DND-41 (cell line): ENCODE data around the gene ADRA1B.

Experiments
- ATAC-seq: fragments of 200-7000 bp; cut with Tn5 transposase; 3 replicates; pipeline ENCODE4 v1.9.1; 2021; ENCODE audit warnings: low read depth; ENCODE audit not compliant: insufficient read depth
- DNase-seq: peaks from one replicate; pipeline ENCODE4 v3.0.0-alpha.2; 2020
- H2AFZ ChIP-seq: 2 replicates; pipeline ENCODE4 v1.6.0; 2012; ENCODE audit warnings: low read depth, low read length
- H3K27ac ChIP-seq: 2 replicates; pipeline ENCODE4 v1.5.1; 2012; ENCODE audit warnings: low read length, inconsistent platforms
- H3K27me3 ChIP-seq: fragments of 200-600 bp; sonication (generic); 2 replicates; pipeline ENCODE4 v1.6.0; 2012; ENCODE audit warnings: low read length, mild to moderate bottlenecking, inconsistent platforms; ENCODE audit not compliant: insufficient read depth, poor library complexity
- H3K36me3 ChIP-seq: 2 replicates; pipeline ENCODE4 v1.5.1; 2012; ENCODE audit warnings: low read length, inconsistent platforms; ENCODE audit not compliant: insufficient read depth
- H3K4me1 ChIP-seq: 2 replicates; pipeline ENCODE4 v1.5.1; 2012; ENCODE audit warnings: mild to moderate bottlenecking, low read length; ENCODE audit not compliant: insufficient read depth
- H3K4me2 ChIP-seq: 2 replicates; pipeline ENCODE4 v1.6.0; 2012; ENCODE audit warnings: mild to moderate bottlenecking, moderate library complexity, low read length, inconsistent platforms; ENCODE audit not compliant: insufficient read depth
- H3K4me3 ChIP-seq, 2 experiments: fragments of 200-600 bp in 1 of 2; shearing (Covaris generic) in 1 of 2; 2 replicates each; pipeline ENCODE4 v1.5.1; 2012 to 2016; ENCODE audit warnings: inconsistent platforms in 2 of 2, low read length in 2 of 2, mild to moderate bottlenecking in 2 of 2, low read depth in 1 of 2, moderate library complexity in 1 of 2
- H3K79me2 ChIP-seq: 2 replicates; pipeline ENCODE4 v1.6.0; 2012; ENCODE audit warnings: low read length, inconsistent platforms; ENCODE audit not compliant: insufficient read depth
- H3K9ac ChIP-seq: 2 replicates; pipeline ENCODE4 v1.6.0; 2012; ENCODE audit warnings: low read depth, mild to moderate bottlenecking, inconsistent platforms, low read length, moderate library complexity
- H3K9me3 ChIP-seq: 2 replicates; pipeline ENCODE4 v1.5.1; 2012; ENCODE audit warnings: low read length, moderate library complexity, mild to moderate bottlenecking, inconsistent platforms; ENCODE audit not compliant: insufficient read depth, severe bottlenecking
- H4K20me1 ChIP-seq: 2 replicates; pipeline ENCODE4 v1.6.0; 2012; ENCODE audit warnings: low read length; ENCODE audit not compliant: insufficient read depth
- CTCF ChIP-seq: IDR thresholded peaks from 2 replicates; pipeline ENCODE4 v1.5.1; 2012; ENCODE audit warnings: borderline replicate concordance, low read length, moderate library complexity, mild to moderate bottlenecking; ENCODE audit not compliant: poor library complexity, severe bottlenecking; ENCODE audit errors: extremely low read depth
- EZH2 ChIP-seq: IDR thresholded peaks from 3 replicates; pipeline ENCODE4 v1.6.1; 2012; ENCODE audit warnings: borderline replicate concordance, low read depth, mild to moderate bottlenecking, moderate library complexity, low read length, inconsistent platforms; ENCODE audit not compliant: severe bottlenecking

The ADRA1B gene

GRCh38 chr5:159969966-159970365, 53.7 kb downstream of the ADRA1B start:
- Histone ChIP-seq H3K36me3 (no peaks in the 10 kb centered on the region), H3K27ac (no peak overlapping the region), H4K20me1 (no peaks in the 10 kb centered on the region), H3K27me3 (no peaks in the 10 kb centered on the region), H2AFZ (no peak overlapping the region), H3K4me1 (no peaks in the 10 kb centered on the region), H3K9ac (no peak overlapping the region), H3K4me2 (no peak overlapping the region), H3K9me3 (no peaks in the 10 kb centered on the region), H3K4me3 (no peak overlapping the region), H3K79me2 (no peaks in the 10 kb centered on the region)
- ATAC-seq (no peak), DNase-seq (no peak)
- TF ChIP-seq CTCF, result no peak
- no peak for TF ChIP-seq EZH2

- no peak for ATAC-seq
- TF ChIP-seq CTCF, result no peak
- no peak for TF ChIP-seq EZH2
- no peak overlapping the region for H3K9ac ChIP-seq
- H3K4me2 ChIP-seq, result no peak overlapping the region
- H3K9me3 ChIP-seq, result no peaks in the 10 kb centered on the region
- H4K20me1 ChIP-seq, result no peaks in the 10 kb centered on the region
- H3K79me2 ChIP-seq, result no peaks in the 10 kb centered on the region
- H3K27me3 ChIP-seq, result no peaks in the 10 kb centered on the region
- H3K36me3 ChIP-seq, result no peaks in the 10 kb centered on the region
- no peaks in the 10 kb centered on the region for H3K4me1 ChIP-seq
- H2AFZ ChIP-seq, result no peak overlapping the region
- no peak for DNase-seq
- no peak overlapping the region for H3K27ac ChIP-seq
- H3K4me3 ChIP-seq, result no peak overlapping the region
Observed at GRCh38 chr5:159971038-159971437, 54.8 kb downstream of the ADRA1B start.

- ATAC-seq (no peak), DNase-seq (no peak)
- H3K4me3 ChIP-seq, result no peak overlapping the region
- H3K27me3 ChIP-seq, result no peaks in the 10 kb centered on the region
- no peaks in the 10 kb centered on the region for H4K20me1 ChIP-seq
- TF ChIP-seq CTCF, result no peak
- no peak for TF ChIP-seq EZH2
- no peak overlapping the region for H3K27ac ChIP-seq
- no peak overlapping the region for H3K4me2 ChIP-seq
- H3K79me2 ChIP-seq, result no peaks in the 10 kb centered on the region
- H3K36me3 ChIP-seq, result no peaks in the 10 kb centered on the region
- no peak overlapping the region for H3K9ac ChIP-seq
- H2AFZ ChIP-seq, result no peak overlapping the region
- H3K9me3 ChIP-seq, result no peaks in the 10 kb centered on the region
- no peaks in the 10 kb centered on the region for H3K4me1 ChIP-seq
Observed at GRCh38 chr5:159971514-159971913, 55.2 kb downstream of the ADRA1B start.

- H3K4me1 ChIP-seq, result no peaks in the 10 kb centered on the region
- H3K4me2 ChIP-seq, result no peak overlapping the region
- no peak overlapping the region for H3K9ac ChIP-seq
- no peaks in the 10 kb centered on the region for H3K27me3 ChIP-seq
- no peak overlapping the region for H3K4me3 ChIP-seq
- DNase-seq, result no peak
- H2AFZ ChIP-seq, result no peak overlapping the region
- no peak for TF ChIP-seq CTCF
- no peak for TF ChIP-seq EZH2
- H3K9me3 ChIP-seq, result no peaks in the 10 kb centered on the region
- H3K79me2 ChIP-seq, result no peaks in the 10 kb centered on the region
- H4K20me1 ChIP-seq, result no peaks in the 10 kb centered on the region
- ATAC-seq, result no peak
- H3K27ac ChIP-seq, result no peak overlapping the region
- no peaks in the 10 kb centered on the region for H3K36me3 ChIP-seq
Observed at GRCh38 chr5:159971931-159972461, 55.7 kb downstream of the ADRA1B start.
